Activated T-cell treated with anti-CD3 and anti-CD28 coated beads, Interleukin-2, amount 50 U/mL, for 1 hour (primary cell): Measurements from ENCODE around the gene RIMS4.

Experiments
- DNase-seq: peaks from one replicate; pipeline ENCODE4 v3.0.0-alpha.2; 2020

The RIMS4 gene

GRCh38 chr20:44758247-44759101 lies 51.9 kb downstream of the RIMS4 start:
- DNase-seq = no peak

DNA sequence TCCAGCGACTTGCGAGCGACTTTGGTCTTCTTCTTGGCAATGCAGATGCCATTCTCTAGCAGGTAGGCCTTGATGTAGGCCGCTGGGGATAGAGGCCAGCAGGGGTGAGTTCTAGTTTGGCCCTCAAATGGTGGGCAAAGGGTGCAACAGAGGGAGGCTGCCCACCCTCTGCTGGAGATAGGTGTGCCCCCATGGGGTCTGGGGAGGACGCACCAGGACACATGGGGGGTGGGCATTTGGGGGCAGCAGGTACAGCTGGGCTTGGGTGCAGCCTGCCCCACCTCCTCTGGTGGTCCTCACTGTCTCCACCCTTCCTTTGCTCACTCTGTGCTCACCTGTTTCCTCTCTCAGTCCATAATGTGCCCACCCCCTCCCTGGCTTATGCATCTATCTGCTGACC lies 53.4 kb downstream of the RIMS4 start:
- no peak for DNase-seq

GRCh38 chr20:44756011-44756688 lies 54.2 kb downstream of the RIMS4 start:
- DNase-seq = no peak

- DNase-seq = no peak
Observed at GRCh38 chr20:44754554-44754953, 55.8 kb downstream of the RIMS4 start.

DNA sequence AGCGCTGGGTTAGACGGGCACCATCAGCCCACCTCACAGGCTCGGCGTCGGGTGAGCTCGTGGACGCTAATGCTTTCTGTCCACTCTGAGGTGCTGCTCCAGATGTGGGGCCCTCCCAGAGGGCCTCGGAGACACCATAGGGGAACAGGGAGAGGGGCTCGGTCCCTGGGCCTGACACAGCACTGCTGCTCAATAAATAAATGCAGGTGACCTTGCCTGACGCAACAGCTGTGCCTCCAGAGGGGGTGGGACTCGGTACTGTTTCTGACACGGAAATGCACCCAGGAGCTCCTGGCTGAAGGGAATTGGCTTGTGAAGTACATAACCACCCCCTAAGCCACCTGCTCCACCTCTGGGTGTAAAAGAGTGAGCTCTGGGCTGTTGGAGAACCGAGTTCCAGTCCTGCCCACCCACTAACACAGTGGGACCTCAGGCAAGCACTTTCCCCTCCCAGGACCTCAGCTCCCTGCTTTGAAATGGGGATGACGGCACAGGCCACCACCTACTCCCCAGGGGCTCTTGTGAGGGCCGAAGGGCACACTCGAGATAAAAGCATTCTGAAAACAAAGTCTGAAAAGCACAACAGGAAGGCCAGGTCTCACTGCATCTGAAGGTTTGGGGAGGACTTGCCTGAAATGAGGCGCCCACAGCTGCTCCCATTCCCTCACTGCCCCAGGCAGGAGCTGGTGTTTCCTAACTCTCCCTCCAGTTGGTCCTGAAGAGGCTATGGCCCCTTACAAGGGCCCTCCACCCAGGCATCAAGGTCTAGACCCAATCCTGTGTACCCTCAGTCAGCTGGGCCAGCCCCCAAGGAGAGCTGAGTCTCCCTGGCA lies 58.0 kb downstream of the RIMS4 start:
- DNase-seq = no peak

GRCh38 chr20:44750081-44750805 lies 60.1 kb downstream of the RIMS4 start:
- DNase-seq = no peak

DNA sequence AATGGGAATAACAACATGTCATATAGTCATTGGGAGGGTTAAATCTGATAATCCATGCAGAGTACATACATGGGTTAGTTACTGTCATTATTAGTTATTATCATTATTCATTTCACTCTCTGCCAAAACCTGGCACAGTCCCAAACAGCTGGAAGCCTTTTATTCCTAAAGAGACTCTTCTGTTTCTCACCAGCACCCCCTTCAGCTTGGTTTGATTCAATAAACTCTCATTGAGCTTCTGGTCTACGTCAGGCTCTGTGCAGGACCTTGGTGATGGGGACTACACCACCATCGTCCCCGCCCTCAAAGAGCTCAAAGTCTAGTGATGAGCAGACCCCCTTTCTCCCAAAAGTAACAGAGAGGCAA lies 62.4 kb downstream of the RIMS4 start:
- no peak for DNase-seq

GRCh38 chr20:44747166-44748004 lies 63.0 kb downstream of the RIMS4 start:
- peak; percentile 59 for DNase-seq

DNA sequence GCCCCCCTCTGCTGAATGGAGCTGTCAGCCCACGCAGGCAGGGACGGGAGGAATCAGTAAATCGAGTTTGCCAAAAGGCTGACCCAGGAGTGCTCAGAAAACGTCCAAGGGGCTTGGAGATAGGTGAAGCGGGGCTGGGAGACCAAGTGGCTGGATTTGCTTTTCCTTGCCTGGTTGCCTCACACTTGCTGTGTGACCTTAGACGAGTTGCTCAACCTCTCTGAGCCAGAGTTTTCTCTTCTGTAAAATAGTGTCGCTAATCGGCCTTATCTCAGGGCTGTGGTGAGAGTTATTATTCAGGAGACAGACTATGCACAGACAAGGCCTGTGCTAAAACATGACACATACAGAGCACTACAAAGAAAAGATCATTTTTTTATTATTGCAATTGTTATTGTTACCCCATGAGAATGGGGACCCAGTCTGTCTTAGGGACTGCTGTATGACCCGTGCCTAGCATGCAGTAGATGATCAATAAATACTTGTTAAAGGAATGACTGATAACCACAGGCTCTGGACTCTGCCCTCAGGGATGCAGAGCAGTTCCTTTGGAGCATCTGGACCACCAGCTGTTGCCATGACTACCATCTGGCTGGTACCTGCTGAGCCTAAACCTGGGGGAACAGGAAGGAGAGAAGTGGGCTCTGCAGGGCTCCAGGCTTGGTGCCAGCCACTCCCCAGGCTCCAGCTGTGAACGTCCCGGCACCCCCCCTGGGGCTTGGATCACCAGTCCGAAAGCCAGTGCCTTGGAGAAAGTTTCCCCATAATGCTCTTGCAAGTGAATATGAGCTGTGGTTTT lies 63.8 kb downstream of the RIMS4 start:
- DNase-seq = no peak

DNA sequence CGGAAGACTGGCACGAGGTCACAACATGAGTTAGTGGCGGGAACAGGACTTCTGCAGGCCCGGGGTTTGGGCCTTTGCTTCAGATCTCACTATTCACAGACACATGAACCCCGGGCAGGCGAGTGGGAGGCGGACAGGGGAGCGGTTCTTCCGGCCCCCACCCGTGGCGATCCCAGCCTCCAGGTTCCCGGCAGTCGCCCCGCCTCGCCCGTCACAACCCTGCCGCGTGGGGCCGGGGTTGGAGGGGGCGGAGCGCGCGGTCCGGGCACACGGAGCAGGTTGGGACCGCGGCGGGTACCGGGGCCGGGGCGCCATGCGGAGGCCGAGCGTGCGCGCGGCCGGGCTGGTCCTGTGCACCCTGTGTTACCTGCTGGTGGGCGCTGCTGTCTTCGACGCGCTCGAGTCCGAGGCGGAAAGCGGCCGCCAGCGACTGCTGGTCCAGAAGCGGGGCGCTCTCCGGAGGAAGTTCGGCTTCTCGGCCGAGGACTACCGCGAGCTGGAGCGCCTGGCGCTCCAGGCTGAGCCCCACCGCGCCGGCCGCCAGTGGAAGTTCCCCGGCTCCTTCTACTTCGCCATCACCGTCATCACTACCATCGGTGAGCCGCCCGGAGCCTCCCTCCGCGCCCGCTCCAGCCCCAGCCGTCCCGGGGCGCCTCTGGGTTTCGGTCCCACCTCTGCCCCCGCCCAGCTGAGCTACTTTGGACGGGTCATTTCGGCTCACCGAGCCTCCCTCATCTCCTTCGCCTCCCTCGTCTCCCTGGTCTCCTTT lies 64.6 kb downstream of the RIMS4 start, which contains the start of gene KCNK15:
KCNK15 (plus strand) TSS at position 268 of the 769 bp plus-strand sequence; CDS start at position 314, 46 bp downstream.
- DNase-seq = peak; percentile 41

DNA sequence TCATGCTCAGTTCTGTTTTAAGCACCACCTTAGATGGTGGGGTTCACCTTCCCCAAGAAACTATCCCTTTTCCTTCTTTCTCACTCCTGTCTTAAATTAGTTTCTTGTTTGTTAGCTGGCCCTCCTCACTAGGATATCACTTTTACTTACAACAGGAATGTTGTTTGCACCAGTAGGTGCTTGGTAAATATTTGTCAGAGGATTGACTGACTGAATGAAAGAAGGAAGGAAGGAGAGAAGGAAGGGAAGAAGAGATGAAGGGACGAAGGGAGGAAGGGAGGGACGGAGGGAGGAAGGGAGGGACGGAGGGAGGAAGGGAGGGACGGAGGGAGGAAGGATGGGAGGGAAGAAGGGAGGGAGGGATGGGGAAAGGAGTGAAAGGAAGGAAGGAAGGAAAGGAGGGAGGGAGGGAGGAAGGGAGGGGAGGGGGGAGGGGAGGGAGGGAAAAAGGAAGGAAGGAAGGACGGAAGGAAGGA lies 65.2 kb downstream of the RIMS4 start:
- DNase-seq = no peak

DNA sequence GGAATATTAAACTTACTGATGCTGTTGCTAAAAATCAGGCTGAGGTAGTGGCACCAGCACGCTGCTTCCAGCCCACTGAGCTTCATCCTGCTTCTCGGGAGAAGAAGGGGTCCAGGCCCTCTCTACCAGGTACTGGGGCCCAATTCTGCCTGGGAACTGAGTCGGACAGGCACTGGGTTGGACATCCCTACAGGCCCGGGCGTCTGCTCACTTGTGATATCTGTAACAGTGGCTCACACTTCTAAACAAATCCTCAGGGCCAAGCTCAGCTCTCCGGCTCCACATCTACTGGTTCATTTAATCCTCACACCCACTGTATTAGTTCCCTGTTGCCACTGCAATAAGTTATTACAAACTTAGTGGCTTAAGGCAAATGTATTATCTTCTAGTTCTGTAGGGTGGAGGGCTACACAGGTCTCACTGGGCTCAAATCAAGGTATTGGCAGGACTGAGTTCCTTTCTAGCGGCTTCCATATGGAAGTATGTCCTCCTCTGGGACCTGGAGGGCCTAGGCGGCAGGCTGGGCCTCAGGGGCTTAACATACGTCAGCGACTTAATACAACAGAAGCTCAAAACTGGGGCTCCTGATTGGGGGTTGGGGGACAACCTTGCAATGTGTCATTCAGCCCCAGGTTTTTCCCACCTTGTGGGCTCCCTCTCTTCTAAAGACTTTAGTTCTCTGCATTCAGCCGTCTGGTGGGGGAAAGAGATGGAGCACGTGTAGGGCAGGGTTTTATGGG lies 66.3 kb downstream of the RIMS4 start:
- no peak for DNase-seq

DNA sequence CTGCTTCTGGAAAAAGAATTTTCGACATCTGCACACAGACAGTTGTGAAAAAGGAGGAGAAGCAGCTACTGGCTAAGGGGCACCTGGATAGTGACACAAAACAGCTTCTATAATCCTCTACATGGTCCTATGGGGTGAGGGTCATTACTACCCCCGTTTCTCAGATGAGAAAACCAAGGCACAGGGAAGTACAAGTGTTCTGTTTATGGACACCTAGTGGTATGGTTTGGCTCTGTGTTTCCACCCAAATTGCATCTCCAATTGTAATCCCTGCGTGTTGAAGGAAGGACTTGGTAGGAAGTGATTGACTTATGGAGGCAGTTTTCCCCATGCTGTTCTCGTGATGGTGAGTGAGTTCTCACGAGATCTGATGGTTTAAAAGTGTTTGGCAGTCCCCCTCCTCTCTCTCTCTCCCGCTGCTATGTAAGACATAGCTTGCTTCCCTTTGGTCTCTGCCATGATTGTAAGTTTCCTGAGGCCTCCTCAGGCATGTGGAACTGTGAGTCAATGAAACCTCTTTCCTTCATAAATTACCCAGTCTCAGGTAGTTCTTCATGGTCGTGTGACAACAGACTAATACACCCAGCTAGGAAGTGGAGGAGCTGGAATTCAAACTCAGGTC lies 67.2 kb downstream of the RIMS4 start:
- DNase-seq = no peak

DNA sequence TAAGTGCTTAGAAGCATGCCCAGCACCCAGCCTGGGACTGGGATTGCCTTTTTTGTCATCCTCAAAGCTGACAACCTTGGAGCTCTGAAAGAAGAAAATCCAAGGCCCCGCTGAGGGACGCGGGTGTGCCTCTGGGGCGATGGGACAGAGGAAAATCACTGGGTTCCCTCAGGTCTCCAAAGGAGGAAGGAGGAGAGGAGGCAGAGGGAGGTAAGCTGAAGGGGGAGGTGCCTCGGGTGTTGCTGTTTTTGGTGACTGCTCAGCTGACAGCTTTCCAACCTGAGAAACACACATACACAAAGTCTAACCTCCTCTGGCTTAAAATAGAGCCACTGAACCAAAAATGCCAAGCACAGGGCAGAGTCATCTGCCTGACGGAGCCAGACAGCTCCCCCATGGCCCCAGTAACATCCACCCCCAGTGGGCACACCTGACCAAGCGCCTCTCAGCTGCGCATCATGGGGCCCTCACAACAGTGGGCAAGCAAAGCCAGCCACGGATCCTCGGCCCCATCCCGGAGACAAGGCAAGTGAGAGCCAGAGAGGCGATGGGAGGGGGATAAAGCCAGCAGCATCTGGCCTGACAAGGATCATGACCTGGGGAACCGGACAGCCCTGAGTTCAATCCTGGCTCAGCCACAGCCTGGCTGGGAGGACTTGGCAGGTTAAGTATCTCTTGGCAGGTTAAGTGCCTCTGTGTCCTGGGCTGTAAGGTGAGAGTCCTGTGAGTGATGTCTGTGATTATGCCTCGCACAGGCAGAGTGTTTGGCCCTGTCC lies 67.9 kb downstream of the RIMS4 start:
- no peak for DNase-seq

GRCh38 chr20:44739942-44740341 lies 70.4 kb downstream of the RIMS4 start:
- no peak for DNase-seq

DNA sequence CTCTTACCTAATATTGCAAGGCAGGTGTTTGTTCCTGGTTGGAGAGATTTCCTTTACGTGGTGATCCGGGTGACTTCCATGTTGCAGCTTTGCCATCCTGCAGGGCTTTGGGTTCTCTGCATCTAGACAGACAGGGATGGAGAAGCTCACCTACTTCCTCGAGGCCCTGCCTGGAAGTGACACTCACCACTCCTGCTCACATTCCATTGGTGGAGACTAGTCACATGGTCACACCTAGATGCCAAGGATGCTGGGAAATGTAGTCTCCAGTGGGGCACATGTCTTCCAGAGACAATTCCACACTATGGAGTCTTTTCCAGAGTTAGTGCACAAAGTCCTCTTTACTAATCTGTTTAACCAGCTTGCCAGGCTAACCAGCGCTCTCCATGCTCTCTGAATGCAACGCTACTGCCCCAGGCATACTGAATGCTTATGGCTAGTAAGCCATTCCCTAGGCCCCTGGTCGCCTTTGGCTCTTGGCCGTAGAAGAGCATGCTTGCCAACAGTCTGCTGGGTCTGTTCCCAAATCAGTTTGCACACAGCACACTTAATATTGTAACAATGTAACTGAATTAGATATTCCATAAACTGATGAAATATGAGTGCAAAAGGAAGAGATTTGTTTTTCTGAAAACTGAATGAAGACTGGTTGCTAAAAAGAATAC lies 71.4 kb downstream of the RIMS4 start:
- no peak for DNase-seq

DNA sequence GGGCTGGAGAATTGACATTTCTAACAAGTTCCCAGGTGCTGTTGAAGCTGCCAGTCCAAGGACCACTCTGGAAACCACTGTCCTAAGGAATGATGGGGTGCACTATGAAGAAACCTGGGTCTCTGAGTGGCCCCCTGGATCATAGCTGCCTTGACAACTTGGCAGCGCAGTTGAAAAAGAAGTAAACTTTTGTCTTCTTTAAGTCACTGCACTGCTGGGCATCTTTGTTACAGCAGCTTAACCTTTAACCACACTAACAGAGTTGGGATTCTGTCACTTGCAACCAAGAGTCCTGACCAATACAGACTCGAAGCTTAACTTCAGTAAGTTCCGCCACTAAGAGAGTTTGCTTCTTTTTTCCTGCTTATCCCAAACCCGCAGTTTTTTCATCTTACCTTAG lies 73.2 kb downstream of the RIMS4 start:
- no peak for DNase-seq
